Ectodermal cell (in vitro differentiated cells): ENCODE data around the gene LUZP2.

Experiments used
- H3K27ac ChIP-seq: 2 replicates; pipeline ENCODE4 v1.7.0; 2013; ENCODE audit warnings: mild to moderate bottlenecking, low read depth, low read length; ENCODE audit not compliant: insufficient read depth, poor library complexity, severe bottlenecking
- H3K27me3 ChIP-seq: 2 replicates; pipeline ENCODE4 v1.7.0; 2013; ENCODE audit warnings: mild to moderate bottlenecking, low read length; ENCODE audit not compliant: insufficient read depth, control insufficient read depth, poor library complexity, severe bottlenecking
- H3K36me3 ChIP-seq: one replicate; pipeline ENCODE4 v1.7.0; 2013; ENCODE audit warnings: low read length; ENCODE audit not compliant: control insufficient read depth, insufficient read depth
- H3K4me1 ChIP-seq: one replicate; pipeline ENCODE4 v1.7.0; 2013; ENCODE audit warnings: low read length; ENCODE audit not compliant: control insufficient read depth, insufficient read depth
- H3K4me3 ChIP-seq: 2 replicates; pipeline ENCODE4 v1.7.0; 2013; ENCODE audit warnings: low read depth, low read length, control low read depth; ENCODE audit not compliant: insufficient read depth
- H3K9me3 ChIP-seq: 2 replicates; pipeline ENCODE4 v1.7.0; 2013; ENCODE audit warnings: mild to moderate bottlenecking, low read length, moderate library complexity; ENCODE audit not compliant: control insufficient read depth
- WGBS, 2 experiments: methylation state at CpG; one replicate each; pipeline ENCODE4 v1.1.7; 2013; ENCODE audit warnings: missing lambda C conversion rate in 2 of 2; 5-methylcytosine and 5-hydroxymethylcytosine counted together

The LUZP2 gene

GRCh38 chr11:24592360-24592759 lies 95.5 kb downstream of the LUZP2 start:
- WGBS, 2 experiments = 97 to 100% methylated on average over 1 to 2 of the region's 2 CpGs
- Histone ChIP-seq H3K4me1 (no peaks in the 10 kb centered on the region), H3K4me3 (no peak overlapping the region), H3K9me3 (no peaks in the 10 kb centered on the region), H3K27ac (no peak overlapping the region), H3K36me3 (no peaks in the 10 kb centered on the region), H3K27me3 (no peaks in the 10 kb centered on the region)

GRCh38 chr11:24593332-24593731 lies 96.5 kb downstream of the LUZP2 start:
- WGBS, 2 experiments = 91 to 92% methylated on average over 4 of the region's 4 CpGs

GRCh38 chr11:24594401-24594800 lies 97.5 kb downstream of the LUZP2 start:
- 93 to 95% methylated on average over 3 of the region's 3 CpGs for WGBS, 2 experiments
- Histone ChIP-seq H3K4me3 (no peak overlapping the region), H3K27me3 (no peaks in the 10 kb centered on the region), H3K27ac (no peak overlapping the region), H3K36me3 (no peaks in the 10 kb centered on the region), H3K4me1 (no peaks in the 10 kb centered on the region), H3K9me3 (no peaks in the 10 kb centered on the region)

More at GRCh38 chr11:24593332-24593731, 96.5 kb downstream of the LUZP2 start:
- Histone ChIP-seq H3K9me3 (no peaks in the 10 kb centered on the region), H3K4me1 (no peaks in the 10 kb centered on the region), H3K36me3 (no peaks in the 10 kb centered on the region), H3K27me3 (no peaks in the 10 kb centered on the region), H3K4me3 (no peak overlapping the region), H3K27ac (no peak overlapping the region)

GRCh38 chr11:24598641-24599040 lies 101.8 kb downstream of the LUZP2 start:
- WGBS, 2 experiments = 92 to 96% methylated on average over 1 to 2 of the region's 2 CpGs
- H3K9me3 ChIP-seq = no peaks in the 10 kb centered on the region
- H3K4me1 ChIP-seq = no peaks in the 10 kb centered on the region
- no peaks in the 10 kb centered on the region for H3K27me3 ChIP-seq
- H3K27ac ChIP-seq = no peak overlapping the region
- H3K36me3 ChIP-seq = no peaks in the 10 kb centered on the region
- no peak overlapping the region for H3K4me3 ChIP-seq

GRCh38 chr11:24609192-24610119 lies 112.6 kb downstream of the LUZP2 start:
- Histone ChIP-seq H3K4me1 (no peaks in the 10 kb centered on the region), H3K27me3 (no peaks in the 10 kb centered on the region), H3K4me3 (no peak overlapping the region), H3K9me3 (no peaks in the 10 kb centered on the region), H3K27ac (no peak overlapping the region), H3K36me3 (no peaks in the 10 kb centered on the region)
- 86 to 90% methylated on average over 4 of the region's 4 CpGs for WGBS, 2 experiments

GRCh38 chr11:24615451-24616160 lies 118.8 kb downstream of the LUZP2 start:
- H3K9me3 ChIP-seq = no peaks in the 10 kb centered on the region
- no peaks in the 10 kb centered on the region for H3K27me3 ChIP-seq
- no peaks in the 10 kb centered on the region for H3K4me1 ChIP-seq
- no peak overlapping the region for H3K27ac ChIP-seq
- no peaks in the 10 kb centered on the region for H3K36me3 ChIP-seq
- H3K4me3 ChIP-seq = no peak overlapping the region

GRCh38 chr11:24617856-24618255 lies 121.0 kb downstream of the LUZP2 start:
- Histone ChIP-seq H3K9me3 (no peaks in the 10 kb centered on the region), H3K27me3 (no peaks in the 10 kb centered on the region), H3K27ac (no peak overlapping the region), H3K36me3 (no peaks in the 10 kb centered on the region), H3K4me3 (no peak overlapping the region), H3K4me1 (no peaks in the 10 kb centered on the region)
- 90 to 93% methylated on average over 1 of the region's 1 CpG for WGBS, 2 experiments

GRCh38 chr11:24619900-24620299 lies 123.0 kb downstream of the LUZP2 start:
- Histone ChIP-seq H3K4me3 (no peak overlapping the region), H3K27ac (no peak overlapping the region), H3K27me3 (no peaks in the 10 kb centered on the region), H3K9me3 (no peaks in the 10 kb centered on the region), H3K4me1 (no peaks in the 10 kb centered on the region), H3K36me3 (no peaks in the 10 kb centered on the region)
- no CpG with 5 or more reads among the region's 1 CpG for WGBS, 2 experiments

GRCh38 chr11:24622262-24622661 lies 125.4 kb downstream of the LUZP2 start:
- 71 to 75% methylated on average over 6 of the region's 6 CpGs for WGBS, 2 experiments
- no peaks in the 10 kb centered on the region for H3K27me3 ChIP-seq
- H3K9me3 ChIP-seq = no peaks in the 10 kb centered on the region
- H3K4me3 ChIP-seq = no peak overlapping the region
- no peaks in the 10 kb centered on the region for H3K4me1 ChIP-seq
- no peaks in the 10 kb centered on the region for H3K36me3 ChIP-seq
- no peak overlapping the region for H3K27ac ChIP-seq

GRCh38 chr11:24623121-24623520 lies 126.3 kb downstream of the LUZP2 start:
- no peaks in the 10 kb centered on the region for H3K4me1 ChIP-seq
- H3K27me3 ChIP-seq = no peaks in the 10 kb centered on the region
- no peak overlapping the region for H3K27ac ChIP-seq
- no peak overlapping the region for H3K4me3 ChIP-seq
- no peaks in the 10 kb centered on the region for H3K9me3 ChIP-seq
- H3K36me3 ChIP-seq = no peaks in the 10 kb centered on the region
- 100% methylated on average over 1 of the region's 1 CpG; no CpG with 5 or more reads in 1 of the 2 experiments for WGBS, 2 experiments
